ENCODE measurements around the gene SLC46A1. TPM values are rescaled to one million over a fixed set of nuclear protein-coding genes. Genes with fewer than 3 reads are reported as not detected.

SLC46A1 gene
- total and polyA plus RNA-seq, 11 donors = 2.6 to 13.9 (median 4.6) TPM

DNA sequence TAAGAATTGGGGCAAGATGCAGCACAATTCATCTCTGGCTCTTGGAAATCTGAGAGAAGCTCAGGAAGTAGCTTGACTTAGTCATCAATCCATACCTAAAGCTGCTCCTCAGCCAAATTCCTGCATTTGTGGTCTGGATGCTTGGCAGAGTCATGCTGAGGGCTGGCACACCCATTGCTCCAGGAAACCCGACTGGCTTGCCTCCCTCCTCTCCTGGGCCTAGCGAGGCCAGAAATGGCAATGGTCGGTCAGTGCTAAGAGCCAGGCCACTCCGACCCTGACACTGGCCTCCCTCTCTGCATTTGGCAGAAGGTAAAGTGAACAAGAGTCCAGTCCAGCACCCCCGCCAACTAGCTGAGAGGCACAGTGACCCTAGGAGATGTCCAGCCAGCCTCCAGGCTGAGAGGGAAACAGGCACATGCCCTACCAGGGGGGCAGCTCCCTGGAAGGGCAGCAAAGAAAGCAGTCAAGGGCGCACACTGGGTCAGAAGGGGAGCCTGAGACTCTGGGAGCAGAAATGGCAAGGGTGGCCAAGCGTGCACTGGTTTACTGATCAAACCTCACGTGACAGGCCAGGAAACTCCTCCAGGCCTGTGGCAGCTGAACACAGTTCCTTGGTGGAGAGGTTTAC, 58.6 kb downstream of the SLC46A1 start:
- Histone ChIP-seq H3K27me3 (no peaks in the 10 kb centered on the region), H3K4me1 (peaks cover 0 to 46% (median 28%) of the 10 kb centered on the region in 12 donors), H3K4me3 (no peak overlapping the region), H3K27ac (peak overlapping the region in 9 of 12 donors; percentile 3 to 68 (median 54)), H3K36me3 (peaks cover 4 to 100% (median 96%) of the 10 kb centered on the region in 9 donors), H3K9me3 (no peaks in the 10 kb centered on the region)
- intact Hi-C loops (cut with DNase I) = no loop called here
- ATAC-seq (peak in 1 of 4 donors; percentile 7), DNase-seq (no peak)
- 65 to 73% (median 68%) methylated on average over 7 to 8 of the region's 8 CpGs for WGBS, 4 donors
- TF ChIP-seq, protein P1, sequence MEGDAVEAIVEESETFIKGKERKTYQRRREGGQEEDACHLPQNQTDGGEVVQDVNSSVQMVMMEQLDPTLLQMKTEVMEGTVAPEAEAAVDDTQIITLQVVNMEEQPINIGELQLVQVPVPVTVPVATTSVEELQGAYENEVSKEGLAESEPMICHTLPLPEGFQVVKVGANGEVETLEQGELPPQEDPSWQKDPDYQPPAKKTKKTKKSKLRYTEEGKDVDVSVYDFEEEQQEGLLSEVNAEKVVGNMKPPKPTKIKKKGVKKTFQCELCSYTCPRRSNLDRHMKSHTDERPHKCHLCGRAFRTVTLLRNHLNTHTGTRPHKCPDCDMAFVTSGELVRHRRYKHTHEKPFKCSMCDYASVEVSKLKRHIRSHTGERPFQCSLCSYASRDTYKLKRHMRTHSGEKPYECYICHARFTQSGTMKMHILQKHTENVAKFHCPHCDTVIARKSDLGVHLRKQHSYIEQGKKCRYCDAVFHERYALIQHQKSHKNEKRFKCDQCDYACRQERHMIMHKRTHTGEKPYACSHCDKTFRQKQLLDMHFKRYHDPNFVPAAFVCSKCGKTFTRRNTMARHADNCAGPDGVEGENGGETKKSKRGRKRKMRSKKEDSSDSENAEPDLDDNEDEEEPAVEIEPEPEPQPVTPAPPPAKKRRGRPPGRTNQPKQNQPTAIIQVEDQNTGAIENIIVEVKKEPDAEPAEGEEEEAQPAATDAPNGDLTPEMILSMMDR (IDR thresholded peaks at IDR 0.05) = no peak

DNA sequence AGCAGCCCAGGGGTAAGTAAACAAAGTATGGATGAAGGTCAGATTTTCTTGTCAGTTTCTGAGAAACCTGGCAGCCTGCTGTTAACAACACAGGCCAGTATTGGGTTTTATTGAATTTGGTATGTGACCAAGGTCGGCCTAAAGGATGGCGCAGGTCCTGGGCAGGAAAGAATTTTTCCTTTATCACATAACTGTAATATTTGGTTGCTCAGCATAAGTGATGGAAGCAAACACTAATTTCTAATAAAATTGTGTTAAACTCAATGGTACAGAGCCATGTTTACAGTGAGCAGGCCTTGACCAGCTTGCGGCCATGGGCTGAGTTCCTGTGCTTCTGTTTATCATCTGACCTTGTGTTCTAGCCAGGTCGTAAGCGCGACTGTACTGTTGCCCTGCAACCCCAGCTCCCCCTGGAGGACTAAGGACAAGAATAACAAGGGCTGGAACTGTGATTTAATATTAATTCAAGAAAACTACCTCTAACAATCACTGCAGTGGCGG, 59.2 kb downstream of the SLC46A1 start:
- DNase-seq (no peak), ATAC-seq (peak in 3 of 4 donors; percentile 24 to 66 (median 34))
- TF ChIP-seq POLR2A (IDR thresholded peaks at IDR 0.05) = no peak
- TF ChIP-seq, protein P1 (IDR thresholded peaks at IDR 0.05) = peak in 10 of 12 donors; percentile 16 to 51 (median 40)

DNA sequence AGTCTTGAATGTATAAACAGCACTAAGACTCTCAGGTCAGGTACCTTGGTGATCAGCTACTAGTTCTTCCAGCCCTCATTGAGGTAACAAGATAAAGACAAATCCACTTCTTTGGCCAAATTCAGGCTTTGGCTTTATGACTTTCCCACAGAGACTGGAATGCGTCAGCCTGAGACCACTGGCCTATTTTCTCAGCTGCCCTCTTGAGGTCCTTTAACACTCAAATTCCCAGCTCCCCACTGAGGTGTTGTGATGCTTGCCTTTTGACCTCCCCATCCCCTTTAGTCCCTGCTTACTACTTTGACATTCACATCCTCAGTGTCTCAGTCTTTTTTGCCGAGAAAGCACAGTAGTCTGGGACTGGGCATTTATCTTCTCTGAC, 59.8 kb downstream of the SLC46A1 start:
- Histone ChIP-seq H3K9me3 (no peaks in the 10 kb centered on the region), H3K4me3 (no peak overlapping the region), H3K27me3 (no peaks in the 10 kb centered on the region), H3K4me1 (peaks cover 0 to 47% (median 28%) of the 10 kb centered on the region in 12 donors), H3K36me3 (peaks cover 4 to 100% (median 96%) of the 10 kb centered on the region in 9 donors), H3K27ac (peak overlapping the region in 10 of 12 donors; percentile 8 to 68 (median 48))
- DNase-seq (no peak), ATAC-seq (no peak)
- no peak for TF ChIP-seq POLR2A (IDR thresholded peaks at IDR 0.05)
- TF ChIP-seq, protein P1 (IDR thresholded peaks at IDR 0.05) = no peak
- 73 to 90% (median 83%) methylated on average over 2 of the region's 2 CpGs for WGBS, 4 donors
- intact Hi-C loops (cut with DNase I) = no loop called here

More for the DNA sequence above, 59.2 kb downstream of the SLC46A1 start:
- peaks cover 0 to 46% (median 28%) of the 10 kb centered on the region in 12 donors for H3K4me1 ChIP-seq
- H3K4me3 ChIP-seq = no peak overlapping the region
- intact Hi-C loops (cut with DNase I) = no loop called here
- peak overlapping the region in 10 of 12 donors; percentile 25 to 68 (median 54) for H3K27ac ChIP-seq
- H3K27me3 ChIP-seq = no peaks in the 10 kb centered on the region
- peaks cover 4 to 100% (median 96%) of the 10 kb centered on the region in 9 donors for H3K36me3 ChIP-seq
- WGBS, 4 donors = 42 to 53% (median 48%) methylated on average over 7 of the region's 7 CpGs
- no peaks in the 10 kb centered on the region for H3K9me3 ChIP-seq

DNA sequence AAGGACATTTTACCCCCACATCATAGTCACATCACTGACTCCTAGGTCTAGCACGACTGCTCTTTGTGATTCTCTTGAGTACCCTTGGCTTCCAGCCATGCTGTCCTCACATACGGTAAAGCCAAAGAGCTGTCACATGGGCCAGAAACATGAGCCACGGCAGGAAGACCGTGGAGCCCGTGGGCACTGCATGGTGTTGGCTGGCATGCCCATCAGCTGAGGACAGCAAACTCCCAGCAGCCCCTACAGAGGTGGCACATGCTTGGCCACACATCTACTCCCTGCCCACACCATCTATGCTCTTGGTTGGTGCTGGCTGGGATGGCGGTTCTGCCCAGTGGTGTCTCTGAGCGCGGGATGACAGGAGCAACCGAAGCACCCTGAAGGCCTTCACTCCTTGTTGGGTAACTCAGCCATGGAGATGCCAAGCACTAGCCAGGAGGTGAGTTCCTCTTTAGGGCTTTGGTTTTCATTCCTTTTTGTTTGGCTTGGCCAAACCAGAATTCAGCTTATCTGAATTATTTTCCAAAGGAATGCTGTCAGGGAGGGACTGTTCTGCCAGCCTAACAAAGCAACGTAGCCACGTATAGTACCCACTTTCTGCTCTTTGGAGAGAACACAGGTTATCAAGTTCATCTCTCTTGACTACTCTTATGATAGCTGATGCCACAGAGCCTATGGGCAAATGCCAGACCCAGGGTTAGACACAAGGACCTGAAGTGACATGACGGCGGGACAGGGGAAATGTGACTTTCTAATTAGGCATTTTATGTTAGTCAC, 60.4 kb downstream of the SLC46A1 start:
- peak; percentile 56 to 71 (median 64) for ATAC-seq
- intact Hi-C loops (cut with DNase I) = no loop called here
- no peaks in the 10 kb centered on the region for H3K9me3 ChIP-seq
- WGBS, 4 donors = 45 to 52% (median 48%) methylated on average over 13 of the region's 13 CpGs
- H3K27ac ChIP-seq = peak overlapping the region in 10 of 12 donors; percentile 8 to 68 (median 35)
- no peak overlapping the region for H3K4me3 ChIP-seq
- H3K27me3 ChIP-seq = no peaks in the 10 kb centered on the region
- peaks cover 0 to 53% (median 28%) of the 10 kb centered on the region in 12 donors for H3K4me1 ChIP-seq
- DNase-seq = peak in 4 of 5 donors; percentile 45 to 75 (median 67)
- TF ChIP-seq POLR2A (IDR thresholded peaks at IDR 0.05) = no peak
- TF ChIP-seq, protein P1 (IDR thresholded peaks at IDR 0.05) = no peak
- peaks cover 4 to 100% (median 96%) of the 10 kb centered on the region in 9 donors for H3K36me3 ChIP-seq

Data from heart left ventricle (tissue), 16 donors.